ENCODE measurements around the gene DDX5.
A peak's percentile ranks its signal among the peaks of the same experiment; 100 is the strongest.
"Not testable (repeated sequence)": the region's sequence is repeated elsewhere in the genome, so short reads cannot be mapped to it uniquely, and the experiment has no call there.

DDX5 gene

DNA sequence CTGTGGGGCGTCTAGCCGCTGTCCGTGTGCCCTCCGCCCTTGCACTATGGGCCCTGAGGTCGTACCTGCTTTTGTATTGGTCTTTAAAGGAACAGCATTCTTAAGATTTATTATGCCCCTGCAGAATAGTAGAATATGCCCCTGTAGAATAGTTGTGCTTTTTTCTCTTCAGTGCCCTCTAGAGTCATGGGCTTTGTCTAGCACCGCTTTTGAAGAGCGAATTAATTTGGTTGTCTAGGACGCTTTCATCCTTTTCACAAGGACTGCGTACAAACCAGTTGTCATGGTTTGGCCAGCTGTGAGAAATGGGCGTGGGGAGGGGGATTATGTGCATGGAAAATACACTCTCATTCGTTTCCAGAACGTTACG lies 1.3 kb upstream of the DDX5 start:
- no peak for DNase-seq (ENCODE audit: low read depth)

DNA sequence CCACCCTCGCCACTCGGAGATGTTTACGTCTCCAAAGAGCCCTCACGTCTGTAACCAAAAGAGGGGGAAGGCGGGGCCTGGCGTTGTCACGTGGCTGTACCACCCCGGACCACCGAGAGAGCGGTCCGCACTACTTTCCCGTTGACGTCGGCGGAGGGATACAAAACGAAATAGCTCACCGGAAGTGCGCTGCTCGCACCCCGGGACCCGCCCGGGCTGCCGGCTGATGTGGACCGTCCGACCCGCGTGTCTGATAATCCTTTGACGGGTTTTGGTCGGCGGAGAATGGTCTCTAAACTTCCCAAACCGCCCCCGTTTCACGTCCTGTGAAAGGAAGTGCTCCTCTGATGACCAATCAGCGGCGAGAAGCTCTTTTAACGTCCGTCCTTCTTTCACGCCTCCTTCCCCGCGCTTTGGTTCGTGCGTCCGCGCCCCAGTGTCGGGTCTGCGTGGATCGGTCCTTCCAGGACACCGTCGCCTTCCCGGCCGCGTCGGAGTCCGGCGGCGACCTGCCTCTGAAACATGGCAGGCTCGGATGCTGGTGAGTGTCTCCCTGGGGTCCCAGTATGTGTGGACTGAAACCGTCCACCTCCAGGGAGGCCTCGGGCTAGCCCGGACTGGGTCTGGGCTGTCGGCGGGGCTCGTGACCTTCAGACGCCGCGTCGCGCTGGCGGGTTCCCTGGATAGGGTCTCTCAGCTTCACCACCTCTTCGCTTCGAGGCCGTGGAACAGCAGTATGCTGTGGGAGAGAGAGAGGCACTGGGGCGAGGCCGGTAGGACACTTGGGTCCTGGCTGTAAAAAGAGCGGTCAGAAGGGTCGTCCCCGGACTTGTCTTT lies 705 bp upstream of the DDX5 start, which contains the start of gene CEP95:
TSS of gene CEP95 (plus strand) at position 402 of the 837 bp plus-strand sequence. CDS start at position 523, 121 bp downstream.
- peak; percentile 93 for DNase-seq (ENCODE audit: low read depth)

DNA sequence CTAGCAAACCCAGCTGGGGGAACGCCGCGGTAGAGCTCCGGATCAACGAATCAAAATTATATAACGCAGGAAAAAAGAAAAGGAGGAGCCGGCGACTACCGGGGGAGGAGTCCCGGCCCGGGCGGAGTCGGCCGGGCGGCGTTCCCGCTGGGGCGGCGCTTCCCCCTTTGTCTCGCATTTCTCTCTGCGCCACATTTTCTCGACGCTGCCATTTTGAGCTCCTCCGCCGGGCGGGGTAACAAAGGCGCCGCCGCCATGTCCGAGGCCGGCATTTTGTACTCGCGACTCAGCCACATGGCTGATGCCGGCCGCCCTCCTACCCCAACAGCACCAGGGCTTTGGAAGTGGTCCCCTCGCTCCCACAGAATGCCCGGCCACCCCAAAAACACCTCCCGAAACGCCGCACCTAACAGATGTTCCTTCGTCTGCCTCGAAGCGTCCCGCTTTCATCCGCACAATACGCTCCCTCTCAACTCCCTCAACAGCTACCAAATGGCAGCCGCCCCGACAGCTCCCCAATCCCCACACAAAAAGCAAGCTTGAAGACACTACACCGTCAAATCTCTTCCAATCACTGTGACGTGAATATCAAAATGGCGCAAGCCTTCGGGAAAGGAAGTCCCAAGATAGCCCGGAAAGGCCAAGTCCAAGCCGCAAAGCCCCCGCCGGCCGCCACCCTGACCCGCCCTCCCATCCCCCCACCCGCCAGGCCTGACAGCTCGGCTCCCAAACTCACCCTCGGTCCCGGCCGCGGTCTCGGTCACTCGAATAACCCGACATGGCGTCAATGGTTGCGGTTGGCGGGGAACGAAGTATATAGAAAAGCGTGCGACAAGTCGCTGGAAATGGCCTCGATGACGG lies 519 bp downstream of the DDX5 start:
- no peak for DNase-seq (ENCODE audit: low read depth)

DNA sequence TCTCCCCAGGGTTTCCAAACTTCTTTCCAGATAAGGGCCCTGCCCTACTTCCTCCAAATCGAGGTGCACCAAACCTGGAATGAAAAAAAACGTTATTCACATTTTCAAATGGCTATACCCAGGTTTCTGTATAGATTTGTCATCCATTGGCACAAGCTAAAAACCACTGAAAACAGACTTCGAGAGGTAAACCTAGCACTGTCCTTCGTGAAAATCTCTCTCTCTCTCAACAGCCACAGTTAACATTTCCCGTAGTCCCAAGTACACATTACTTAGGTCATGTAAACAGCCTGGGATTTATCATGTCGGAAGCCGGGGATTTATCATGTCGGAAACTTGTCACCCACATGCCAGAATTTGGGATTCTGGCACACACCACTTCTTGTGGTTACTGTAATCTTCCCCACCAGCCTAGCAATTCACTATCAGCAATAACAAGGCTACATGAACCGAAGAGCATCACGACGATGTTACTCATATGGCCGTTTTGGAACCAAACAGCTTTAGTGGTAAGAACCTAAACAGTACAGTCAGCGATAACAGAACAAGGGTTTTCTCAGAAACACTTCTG lies 1.2 kb downstream of the DDX5 start:
- DNase-seq (ENCODE audit: low read depth): no peak

DNA sequence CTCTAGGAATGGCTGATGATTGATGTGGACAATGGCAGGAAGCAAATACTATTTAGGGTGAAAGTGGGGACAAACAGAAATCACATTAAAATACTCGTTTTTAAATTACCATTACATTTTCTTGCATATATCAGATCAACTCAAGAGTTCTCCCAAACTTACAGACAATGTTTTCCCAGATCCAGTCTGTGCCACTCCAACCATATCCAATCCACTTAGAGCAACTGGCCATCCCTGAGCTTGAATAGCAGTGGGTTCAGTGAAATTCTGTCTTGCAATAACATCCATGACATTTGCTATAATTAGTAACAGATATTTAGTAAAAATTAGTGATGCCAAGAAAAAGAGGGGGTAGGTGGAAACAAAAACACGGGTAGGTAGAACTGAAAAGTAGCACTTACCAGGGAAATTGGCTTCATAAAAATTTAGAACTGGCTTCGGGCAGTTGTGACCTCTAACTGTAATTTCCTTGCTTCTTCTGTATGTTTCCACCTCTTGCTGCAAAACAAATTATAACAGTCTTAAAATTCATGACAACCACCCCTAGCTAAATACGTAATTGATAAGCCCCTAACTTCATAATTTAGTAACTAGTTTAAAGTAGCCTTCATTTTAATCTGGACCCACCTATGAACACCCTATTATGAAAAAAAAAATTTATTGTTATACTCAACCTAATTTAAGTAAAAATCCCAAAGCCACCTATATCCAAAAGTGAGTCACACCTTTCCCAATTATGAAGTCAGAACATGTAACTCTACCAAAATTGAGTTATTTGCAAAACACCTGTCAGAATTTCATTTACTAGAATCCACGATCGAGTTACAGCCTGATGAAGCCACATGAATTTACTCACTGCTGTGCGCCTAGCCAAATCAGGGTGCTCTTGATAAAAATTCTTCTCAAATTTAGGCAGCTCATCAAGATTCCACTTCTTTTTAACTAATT lies 2.0 kb downstream of the DDX5 start:
- DNase-seq (ENCODE audit: low read depth): no peak

DNA sequence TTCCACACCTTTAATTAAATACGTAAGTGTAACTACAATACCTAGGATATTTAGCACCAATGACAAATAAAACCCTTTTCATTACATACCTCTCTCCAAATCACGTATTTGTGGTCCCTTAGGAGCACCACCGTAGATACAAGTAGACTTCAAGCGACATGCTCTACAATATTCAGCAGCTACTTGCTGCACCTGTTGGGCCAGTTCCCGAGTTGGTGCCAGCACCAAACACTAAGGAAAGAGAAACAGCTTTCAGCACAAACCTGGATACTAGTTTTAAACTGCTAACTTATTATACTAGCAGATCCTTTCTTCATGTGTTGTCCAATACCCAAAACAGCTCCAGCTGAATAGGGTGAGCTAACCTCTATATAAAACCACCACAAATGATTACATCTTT lies 2.7 kb downstream of the DDX5 start:
- no peak for DNase-seq (ENCODE audit: low read depth)

DNA sequence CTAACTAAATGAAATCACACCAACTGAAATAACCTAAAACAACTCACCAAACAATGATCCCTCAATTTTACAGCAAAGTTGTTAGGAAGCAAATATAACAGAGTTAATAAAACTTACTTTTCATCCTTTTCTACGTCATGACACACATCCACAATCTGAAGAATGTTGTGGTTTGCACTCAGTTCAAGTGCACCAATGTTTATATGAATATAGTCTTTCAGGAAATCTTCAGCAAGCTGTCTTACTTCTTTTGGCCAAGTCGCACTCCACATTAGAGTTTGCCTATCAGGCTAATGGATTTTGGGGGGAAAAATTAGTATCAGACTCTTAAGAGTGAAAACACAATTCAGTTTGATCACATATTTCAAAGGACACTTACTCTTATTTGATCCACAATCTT lies 3.3 kb downstream of the DDX5 start:
- DNase-seq (ENCODE audit: low read depth): no peak

DNA sequence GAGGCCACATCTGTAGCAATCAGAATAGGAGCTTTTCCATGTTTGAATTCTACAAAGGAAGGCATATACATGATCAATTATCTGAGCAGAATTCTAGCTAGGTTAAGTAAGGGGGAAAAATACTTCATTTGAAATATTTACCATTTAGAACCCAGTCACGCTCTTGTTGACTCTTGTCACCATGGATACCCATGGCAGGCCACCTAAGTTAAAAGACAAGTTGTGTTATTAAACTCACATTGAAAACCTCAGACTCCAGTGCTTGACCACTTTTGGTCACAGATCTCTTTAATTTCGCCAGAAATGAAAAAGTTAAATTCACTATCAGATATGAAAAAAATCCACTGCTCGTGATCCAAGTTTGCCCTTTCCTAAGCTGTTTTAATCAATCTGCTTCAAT lies 4.1 kb downstream of the DDX5 start:
- no peak for DNase-seq (ENCODE audit: low read depth)

DNA sequence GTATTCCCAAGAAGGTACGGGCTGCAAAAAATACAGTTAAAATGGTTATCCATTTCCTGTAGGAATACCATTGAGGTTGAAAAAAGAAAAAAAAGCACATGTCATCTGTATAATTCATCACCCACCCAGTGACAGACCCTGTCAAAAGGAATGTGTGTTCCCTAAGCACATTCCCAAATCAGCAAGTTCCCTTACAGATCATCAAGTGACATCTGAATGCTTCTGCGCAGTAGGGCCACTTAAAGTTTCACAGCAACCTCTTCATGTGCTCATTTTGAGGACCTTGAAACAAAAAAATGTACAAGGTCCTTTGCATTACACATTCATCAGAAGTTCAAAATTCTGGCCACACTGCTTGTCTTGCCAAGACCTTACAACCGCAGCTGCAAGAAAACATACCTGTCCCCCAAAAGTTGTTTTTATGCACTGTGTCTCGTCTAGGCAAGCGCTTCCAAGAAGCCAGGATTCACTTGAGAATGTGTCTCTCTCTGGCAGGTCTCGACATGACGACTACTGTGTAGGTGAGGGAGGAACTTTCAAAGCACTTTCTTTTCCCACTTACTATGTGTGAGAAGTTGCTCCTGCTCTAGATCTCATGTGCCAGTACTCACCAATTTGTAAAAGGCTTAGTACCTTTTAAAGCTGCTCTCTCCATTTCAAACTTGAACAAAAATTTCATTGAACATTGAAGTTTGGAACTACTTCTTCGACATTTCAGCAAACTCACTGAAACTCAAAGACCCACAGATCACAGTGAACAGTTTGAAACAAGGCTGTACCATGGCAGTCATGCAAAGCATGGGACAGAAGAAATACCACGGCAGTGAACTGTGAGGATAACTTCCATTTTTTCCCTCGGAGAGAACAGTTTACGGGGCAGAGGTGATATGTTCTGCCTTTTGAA lies 5.0 kb downstream of the DDX5 start:
- DNase-seq (ENCODE audit: low read depth): no peak

DNA sequence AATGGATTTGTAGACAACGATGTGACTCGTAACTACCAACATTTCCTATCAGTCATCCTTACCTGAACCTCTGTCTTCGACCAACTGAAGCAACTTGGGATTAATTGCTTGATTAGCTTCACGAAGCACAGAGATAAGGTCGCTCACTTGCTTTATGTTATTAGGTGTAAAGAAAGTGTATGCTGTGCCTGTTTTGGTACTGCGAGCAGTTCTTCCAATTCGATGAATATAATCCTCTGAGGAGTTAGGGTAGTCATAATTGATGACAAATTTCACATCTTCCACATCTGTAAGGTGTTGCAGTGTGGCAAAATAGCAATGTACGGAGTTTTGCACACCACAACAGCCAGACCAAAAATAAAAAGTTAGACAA lies 5.6 kb downstream of the DDX5 start:
- DNase-seq (ENCODE audit: low read depth): no peak

DNA sequence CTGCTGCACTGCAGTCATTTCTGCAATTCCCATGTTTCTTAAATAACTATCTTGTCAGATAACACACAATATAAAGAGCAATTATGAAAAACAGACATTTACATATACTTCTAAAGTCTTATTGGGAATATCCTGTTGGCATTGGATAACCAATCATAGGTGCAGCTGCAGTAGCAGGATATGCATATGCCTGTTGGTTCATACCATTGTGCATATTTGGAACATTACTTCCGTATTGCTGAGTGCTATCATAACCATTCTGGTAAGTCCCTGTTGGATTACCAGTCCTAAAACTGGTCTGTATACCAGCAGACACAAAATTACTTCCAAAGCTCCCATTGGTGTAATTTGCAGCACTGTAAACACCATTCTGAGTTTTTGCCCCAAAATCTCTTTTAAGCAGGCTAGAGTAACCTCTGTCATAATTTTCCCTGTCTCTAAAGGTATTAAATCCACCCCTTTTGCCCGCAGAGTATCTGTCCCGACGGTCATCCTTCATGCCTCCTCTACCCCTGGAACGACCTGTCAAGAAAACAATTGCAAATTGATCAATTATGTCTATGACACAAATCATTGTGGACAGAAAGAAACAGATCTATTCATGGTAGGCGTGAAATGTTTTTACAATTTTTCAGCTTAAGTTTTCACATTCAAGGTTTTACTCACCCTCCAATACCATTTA lies 6.1 kb downstream of the DDX5 start:
- DNase-seq (ENCODE audit: low read depth): peak; percentile 29

DNA sequence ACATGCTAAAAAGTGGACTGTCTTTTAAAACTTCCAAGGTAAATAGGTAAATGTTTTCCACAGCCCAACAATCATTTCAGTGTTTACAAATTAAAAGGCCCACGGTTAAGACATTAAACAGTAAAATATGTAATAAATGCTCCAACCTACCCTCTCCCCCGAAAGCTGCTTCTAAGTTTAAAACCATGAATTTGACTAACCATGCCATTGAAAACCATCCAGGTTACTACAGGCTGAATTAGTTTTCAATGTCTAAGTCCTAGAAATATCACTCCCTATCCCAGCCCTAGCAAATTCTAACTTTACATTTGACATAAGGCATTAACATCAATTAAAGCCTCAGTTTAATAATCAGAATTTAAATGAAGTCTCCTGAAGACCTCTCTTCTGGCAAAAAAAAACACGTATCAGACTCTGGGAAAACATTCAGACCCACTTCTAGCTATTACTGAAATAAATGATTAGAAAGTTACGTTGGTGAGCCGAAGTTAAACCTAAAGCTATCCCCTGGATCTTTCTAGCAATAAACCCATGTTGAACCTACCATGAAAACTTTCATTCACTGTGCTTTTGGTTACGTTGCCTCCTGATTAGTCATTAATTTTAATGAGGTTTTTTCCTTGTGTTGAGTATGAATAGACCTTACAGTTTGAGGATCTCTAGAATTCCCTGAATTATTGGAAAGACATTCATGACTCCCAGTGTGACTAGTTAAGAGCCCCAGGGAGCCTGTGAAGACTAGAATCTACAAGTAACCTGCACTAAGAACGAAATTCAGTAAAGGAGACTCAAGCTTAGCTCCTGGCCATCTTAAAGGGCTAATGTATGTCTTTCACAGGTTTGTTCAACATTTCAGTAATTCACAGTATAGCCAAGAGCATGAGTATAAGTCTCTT lies 7.5 kb downstream of the DDX5 start:
- DNase-seq (ENCODE audit: low read depth): no peak

DNA sequence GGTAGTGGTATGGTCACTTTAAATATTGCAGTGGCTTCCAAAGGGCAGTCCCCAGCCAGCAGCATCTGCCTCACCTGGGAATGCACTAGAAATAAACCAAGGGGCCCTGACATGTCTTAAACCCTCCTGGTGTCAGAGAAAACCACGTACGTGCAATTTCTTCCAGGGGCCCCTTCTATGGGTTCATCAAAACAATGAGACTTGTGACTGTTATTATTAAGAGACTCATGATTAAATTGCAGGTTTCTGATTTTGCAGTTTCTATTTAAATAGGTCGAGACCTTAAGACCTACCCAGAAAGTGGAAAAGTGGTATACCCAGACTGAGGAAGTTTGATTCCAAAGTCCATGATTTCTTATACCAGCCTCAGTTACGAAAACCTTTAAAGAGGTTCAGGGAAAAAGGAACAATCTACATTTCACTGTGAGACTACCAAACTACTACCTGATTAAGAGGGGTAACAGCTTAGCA lies 8.5 kb downstream of the DDX5 start:
- no peak for DNase-seq (ENCODE audit: low read depth)

DNA sequence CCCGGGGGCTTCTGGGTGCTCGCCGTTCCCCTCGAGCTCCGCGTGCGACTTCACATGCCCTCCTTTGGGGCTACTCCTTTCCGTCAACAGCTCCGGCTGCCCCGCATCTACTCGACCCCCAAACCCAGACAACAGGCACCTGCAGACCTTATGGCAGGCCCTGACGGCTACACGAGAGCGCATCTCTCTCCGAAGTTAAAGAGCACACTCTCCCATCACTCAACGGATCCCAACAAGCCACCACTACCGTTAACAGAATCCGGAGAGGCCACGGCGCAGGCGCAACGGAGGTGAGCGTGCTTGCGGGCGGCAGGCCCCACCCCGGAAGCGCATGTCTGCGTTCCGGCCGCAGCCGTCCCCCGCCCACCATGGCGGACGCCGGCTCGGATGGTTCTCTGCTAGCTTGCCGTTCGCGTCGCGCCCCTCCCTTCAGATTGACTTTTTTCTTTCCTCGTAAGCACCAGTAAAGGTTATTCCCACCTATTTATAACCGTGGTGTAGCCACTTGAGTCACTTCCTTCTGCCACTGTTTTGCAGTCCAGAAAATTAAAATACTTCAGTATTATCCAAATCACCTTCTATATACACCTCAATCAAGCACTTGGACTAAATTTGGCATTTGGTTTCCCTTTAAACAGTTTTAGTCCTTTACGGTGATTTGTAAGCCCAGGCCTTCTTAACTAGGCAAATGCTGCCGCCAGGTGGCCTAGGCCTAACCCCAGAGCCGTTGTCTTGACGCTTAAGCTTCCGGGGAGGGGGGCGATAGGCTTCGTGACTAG lies 9.1 kb downstream of the DDX5 start, which contains the start of gene POLG2:
TSS of gene POLG2 (minus strand) at position 269 of the 779 bp plus-strand sequence. CDS start at position 183, 86 bp downstream.
- DNase-seq (ENCODE audit: low read depth): peak; percentile 80

DNA sequence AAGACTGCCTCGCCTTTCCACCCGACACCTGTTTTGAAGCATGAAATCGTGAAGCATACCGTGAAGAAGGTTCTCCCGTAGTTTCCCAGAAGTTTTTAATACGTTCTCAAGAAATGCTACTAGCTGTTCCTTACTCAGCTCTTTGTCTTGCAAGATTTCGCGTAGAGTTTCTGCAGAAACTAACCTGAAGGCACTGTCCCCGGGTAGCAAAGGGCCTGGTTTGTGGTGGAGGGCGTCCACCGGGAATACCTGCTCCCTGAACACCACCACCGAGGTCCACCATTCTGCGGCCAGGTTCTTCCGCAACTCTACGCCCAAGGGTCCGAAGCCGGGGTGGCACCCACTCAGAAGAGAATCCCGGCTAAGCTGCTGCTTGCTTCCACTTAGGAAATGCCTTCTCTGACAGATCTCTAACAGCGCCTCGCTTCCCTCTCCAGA lies 9.7 kb downstream of the DDX5 start:
- DNase-seq (ENCODE audit: low read depth): no peak

DNA sequence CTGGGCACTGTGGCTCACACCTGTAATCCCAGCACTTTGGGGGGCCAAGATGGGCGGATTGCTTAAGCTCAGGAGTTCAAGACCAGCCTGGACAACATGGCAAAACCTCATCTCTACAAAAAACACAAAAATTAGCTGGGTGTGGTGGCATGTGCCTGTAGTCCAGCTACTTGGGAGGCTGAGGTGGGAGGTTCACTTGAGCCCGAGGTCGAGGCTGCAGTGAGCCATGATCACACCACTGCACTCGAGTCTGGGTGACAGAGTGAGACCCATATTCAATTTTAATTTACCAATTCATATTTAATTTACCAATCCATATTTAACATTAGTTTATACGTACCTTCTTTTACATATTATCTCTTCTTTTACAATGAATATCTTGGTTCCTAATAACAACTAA lies 10.8 kb downstream of the DDX5 start:
- not testable (repeated sequence) for DNase-seq (ENCODE audit: low read depth)

DNA sequence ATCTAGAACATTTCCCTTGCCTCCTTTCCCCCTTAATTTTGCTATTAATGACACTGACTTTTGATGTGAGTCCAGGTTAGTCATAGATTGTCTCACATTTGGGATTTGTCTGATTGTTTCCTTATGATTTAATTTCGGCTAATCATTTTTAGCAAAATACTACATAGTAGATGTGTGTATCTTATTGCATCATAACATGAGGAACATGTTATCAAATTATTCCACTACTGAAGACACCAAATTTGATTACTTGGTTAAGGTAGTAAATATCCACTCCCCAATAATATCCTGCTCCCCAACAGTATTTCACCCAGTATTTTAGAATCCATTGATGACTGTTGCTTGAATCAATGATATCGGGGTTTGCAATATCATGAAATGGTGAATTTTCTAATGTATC lies 12.0 kb downstream of the DDX5 start:
- DNase-seq (ENCODE audit: low read depth): no peak
